K562 (cell line): ENCODE results near the gene DNER. TPM values are rescaled to one million over a fixed set of nuclear protein-coding genes. Genes with fewer than 3 reads are reported as not detected.

Experiments
- ATAC-seq: fragments of 200-7000 bp; cut with Tn5 transposase; 3 replicates; pipeline ENCODE4 v1.9.1; 2020; ENCODE audit warnings: moderate library complexity
- BruUV-seq: library from RNA; stranded (reverse); fragments of 400-500 nt; replicated peaks from 2 replicates; lab custom pipeline; 2021; lab: Mats Ljungman, UMichigan
- CTCF ChIA-PET: fragments of 300-600 bp; formaldehyde crosslinking; extraction: SDS; loops from one replicate; lab custom pipeline; 2021; ENCODE audit warnings: low intra/inter-chr PET ratio; lab: Yijun Ruan, JAX
- POLR2A ChIA-PET: fragments of 300-600, 350-650 bp; sonication (Branson Sonifier 250); formaldehyde crosslinking; extraction: SDS; loops from one replicate; lab custom pipeline; 2021; ENCODE audit warnings: antibody characterized with exemption, inconsistent platforms; lab: Yijun Ruan, JAX
- DNase-seq, 4 experiments: peaks; one replicate each; pipeline versions ENCODE4 v3.0.0 to v3.0.0-alpha.2; 2011 to 2018; ENCODE audit warnings: low spot score in 3 of 4, mixed read lengths in 3 of 4; ENCODE audit errors: extremely low read depth in 1 of 4
- FAIRE-seq: peaks from 2 replicates; lab custom pipeline; 2011; peaks lifted over from hg19 to GRCh38; lab: Jason Lieb, UNC
- H2AFZ ChIP-seq: 2 replicates; pipeline ENCODE4 v1.6.0; 2011; ENCODE audit warnings: low read depth, low read length, control low read depth, inconsistent platforms
- H3K27ac ChIP-seq: fragments of 200-600 bp; 3 replicates; pipeline ENCODE4 v1.8.0; 2011; ENCODE audit warnings: low read depth, mild to moderate bottlenecking, control low read depth, inconsistent platforms, low read length, moderate library complexity, mixed read lengths; ENCODE audit errors: extremely low read depth
- H3K27me3 ChIP-seq, 2 experiments: fragments of 300-600 bp in 1 of 2; 2 replicates in 1 of 2; 3 replicates in 1 of 2; pipeline versions ENCODE4 v1.6.0 to v1.8.0; 2011; ENCODE audit warnings: inconsistent platforms in 2 of 2, low read length in 2 of 2, mild to moderate bottlenecking in 1 of 2, mixed read lengths in 1 of 2, moderate library complexity in 1 of 2; ENCODE audit not compliant: control insufficient read depth in 2 of 2, insufficient read depth in 2 of 2
- H3K36me3 ChIP-seq: fragments of 300-600 bp; 3 replicates; pipeline ENCODE4 v1.8.0; 2011; ENCODE audit warnings: mild to moderate bottlenecking, low read length, inconsistent platforms; ENCODE audit not compliant: control insufficient read depth, insufficient read depth
- H3K4me1 ChIP-seq, 2 experiments: fragments of 200-600 bp in 1 of 2; replicated peaks in 1 of 2; 2 replicates in 1 of 2; 3 replicates in 1 of 2; pipeline versions ENCODE4 v1.5.1 to v1.8.0; 2011; ENCODE audit warnings: inconsistent platforms in 2 of 2, low read length in 2 of 2, mild to moderate bottlenecking in 1 of 2, mixed read lengths in 1 of 2, moderate library complexity in 1 of 2; ENCODE audit not compliant: control insufficient read depth in 2 of 2, insufficient read depth in 2 of 2
- H3K4me2 ChIP-seq: 2 replicates; pipeline ENCODE4 v1.6.1; 2011; ENCODE audit warnings: low read length, control low read depth, inconsistent platforms, mixed read lengths; ENCODE audit not compliant: insufficient read depth
- H3K4me3 ChIP-seq: fragments of 200-600 bp; sonication (generic), shearing (Covaris generic); 2 replicates; pipeline ENCODE4 v1.5.1; 2016; ENCODE audit warnings: control low read depth, inconsistent platforms
- H3K79me2 ChIP-seq: fragments of 200-600 bp; 3 replicates; pipeline ENCODE4 v1.8.0; 2011; ENCODE audit warnings: low read length, inconsistent platforms; ENCODE audit not compliant: control insufficient read depth, insufficient read depth
- H3K9ac ChIP-seq, 2 experiments: 2 replicates each; pipeline versions ENCODE4 v1.6.0 to v1.6.1; 2011; ENCODE audit warnings: low read depth in 2 of 2, low read length in 2 of 2, control low read depth in 1 of 2, inconsistent platforms in 1 of 2, mild to moderate bottlenecking in 1 of 2, mixed read lengths in 1 of 2; ENCODE audit not compliant: insufficient read depth in 1 of 2
- H3K9me1 ChIP-seq: one replicate; pipeline ENCODE4 v1.6.0; 2011; ENCODE audit warnings: inconsistent platforms, mild to moderate bottlenecking, low read length, moderate library complexity; ENCODE audit not compliant: control insufficient read depth, insufficient read depth
- H3K9me3 ChIP-seq: replicated peaks from 2 replicates; pipeline ENCODE4 v1.5.1; 2011; ENCODE audit warnings: low read depth, low read length, inconsistent platforms; ENCODE audit not compliant: control insufficient read depth, insufficient read depth
- H4K20me1 ChIP-seq: replicated peaks from 2 replicates; pipeline ENCODE4 v1.6.1; 2011; ENCODE audit warnings: low read length, inconsistent platforms, mixed read lengths; ENCODE audit not compliant: control insufficient read depth, insufficient read depth
- CC2D1A ChIP-seq: fragments of 450-650 bp; IDR thresholded peaks from 2 replicates; pipeline ENCODE4 v1.6.1; 2017; ENCODE audit warnings: mild to moderate bottlenecking
- CEBPG ChIP-seq, 3 experiments: fragments of 200-800 bp in 1 of 3; sonication (Bioruptor generic) in 1 of 3; sonication (generic) in 1 of 3; formaldehyde crosslinking in 1 of 3; IDR thresholded peaks in 2 of 3; conservative IDR thresholded peaks in 1 of 3; 2 replicates each; pipeline versions ENCODE4 v1.6.1 to v1.8.0; 2016 to 2022; ENCODE audit warnings: missing compliant biosample characterization in 2 of 3, missing genetic modification characterization in 2 of 3, mild to moderate bottlenecking in 1 of 3, missing genetic modification reagents in 1 of 3
- SMAD2 ChIP-seq: fragments of 150-350 bp; IDR thresholded peaks from 2 replicates; pipeline ENCODE4 v1.6.1; 2014; ENCODE audit warnings: low read depth, mild to moderate bottlenecking, low read length
- ZBTB8A ChIP-seq: fragments of 450-650 bp; IDR thresholded peaks from 2 replicates; pipeline ENCODE4 v1.6.1; 2018; ENCODE audit warnings: mild to moderate bottlenecking, moderate library complexity; ENCODE audit not compliant: partially characterized antibody
- ZNF146 ChIP-seq: IDR thresholded peaks from one replicate; pipeline ENCODE4 v1.6.1; 2018; ENCODE audit warnings: missing compliant biosample characterization; ENCODE audit not compliant: unreplicated experiment
- ZNF212 ChIP-seq: fragments of 450-650 bp; formaldehyde crosslinking; IDR thresholded peaks from 2 replicates; pipeline ENCODE4 v1.4.0; 2020; ENCODE audit warnings: mild to moderate bottlenecking
- ZNF518B ChIP-seq: fragments of 250-450 bp; sonication (Bioruptor Pico); IDR thresholded peaks from 2 replicates; pipeline ENCODE4 v1.5.0; 2021; ENCODE audit warnings: mild to moderate bottlenecking, moderate library complexity
- WGBS: fragments of 100-300 bp; shearing (Covaris generic); methylation state at CpG from one replicate; pipeline ENCODE4 v1.1.6; 2016; ENCODE audit warnings: low coverage, mixed read lengths; ENCODE audit not compliant: insufficient coverage; ENCODE audit errors: missing lambda C conversion rate; 5-methylcytosine and 5-hydroxymethylcytosine counted together
- in situ Hi-C: fragments of 300-500 bp; cut with MboI; formaldehyde crosslinking; loops from 4 replicates; pipeline ENCODE4 v1.15.0; 2018; ENCODE audit warnings: inconsistent platforms, mixed read lengths
- intact Hi-C: fragments of 100-400 bp; cut with micrococcal nuclease; formaldehyde crosslinking; loops from 2 replicates; pipeline ENCODE4 v1.14.2; 2022
- polyA plus RNA-seq, 8 experiments: library from polyadenylated mRNA; depleted of rRNA in 4 of 8; stranded (reverse) in 5 of 8; unstranded in 3 of 8; fragments of >200 nt; fragmentation: Nextera tagmentation in 2 of 8; fragmentation: Illumina TruSeq in 1 of 8; extraction: Ambion mirVana in 2 of 8; extraction: Trizol in 1 of 8; gene quantifications; 2 replicates each; pipeline versions ENCODE4 v1.2.1 to v1.2.3, GENCODE V29; 2011 to 2014; ENCODE audit warnings: inconsistent platforms in 1 of 8, missing spikeins in 1 of 8
- total RNA-seq, 7 experiments: library from RNA; depleted of rRNA in 6 of 7; stranded (reverse); fragments of >200 nt in 6 of 7; fragmentation: Illumina TruSeq in 2 of 7; extraction: Trizol in 2 of 7; gene quantifications; 2 replicates each; pipeline versions ENCODE4 v1.2.1 to v1.2.3, GENCODE V29; 2011 to 2021; ENCODE audit warnings: low replicate concordance in 1 of 7

The DNER gene
- total and polyA plus RNA-seq, 9 of the 15 experiments (the other 6 are each of a cell fraction or from before 2014, with no cell fraction given), result not detected

GRCh38 chr2:229401171-229401865, 313.0 kb downstream of the DNER start:
- intact Hi-C loops (no loop called here), in situ Hi-C loops (no loop called here)
- FAIRE-seq, result no peak
- 0% methylated on average over 4 of the region's 4 CpGs for WGBS
- Histone ChIP-seq H2AFZ (no peak overlapping the region), H3K4me3 (no peak overlapping the region), H4K20me1 (no peaks in the 10 kb centered on the region), H3K9ac (no peak overlapping the region), H3K9me1 (no peaks in the 10 kb centered on the region), H3K36me3 (no peaks in the 10 kb centered on the region), H3K79me2 (no peaks in the 10 kb centered on the region), H3K27ac (no peak overlapping the region), H3K4me2 (no peak overlapping the region), H3K27me3 (no peaks in the 10 kb centered on the region), H3K9me3 (no peaks in the 10 kb centered on the region), H3K4me1 (no peaks in the 10 kb centered on the region)
- ChIA-PET CTCF (no interaction called here), POLR2A (no interaction called here)
- no TSS peak for BruUV-seq
- TF ChIP-seq ZNF518B (no peak), CEBPG (CRISPR knock-in tag; IDR thresholded peaks at IDR 0.05) (no peak), CEBPG (tag; conservative IDR thresholded peaks at IDR 0.05 in 1 of 2, IDR thresholded peaks at IDR 0.05 in 1 of 2) (no peak), ZBTB8A (no peak), CC2D1A (no peak), SMAD2 (no peak), ZNF212 (CRISPR knock-in tag) (no peak), ZNF146 (CRISPR knock-in tag) (no peak)
- no peak for ATAC-seq
- no peak for DNase-seq
